ES-I3 (cell line): Measurements from ENCODE around the gene SETSIP.
A peak's percentile ranks its signal among the peaks of the same experiment; 100 is the strongest.
"Not testable (repeated sequence)": the region's sequence is repeated elsewhere in the genome, so short reads cannot be mapped to it uniquely, and the experiment has no call there.

Experiments
- H3K36me3 ChIP-seq: 2 replicates; pipeline ENCODE4 v1.6.1; 2013; ENCODE audit warnings: mild to moderate bottlenecking, low read length, control low read depth, moderate library complexity; ENCODE audit not compliant: insufficient read depth
- H3K4me1 ChIP-seq: 2 replicates; pipeline ENCODE4 v1.6.1; 2013; ENCODE audit warnings: mild to moderate bottlenecking, control low read depth, low read length; ENCODE audit not compliant: insufficient read depth
- H3K9ac ChIP-seq: 2 replicates; pipeline ENCODE4 v1.6.1; 2013; ENCODE audit warnings: low read depth, mild to moderate bottlenecking, low read length, moderate library complexity
- H3K9me3 ChIP-seq: 2 replicates; pipeline ENCODE4 v1.6.1; 2013; ENCODE audit warnings: mild to moderate bottlenecking, low read length, moderate library complexity; ENCODE audit not compliant: control insufficient read depth, insufficient read depth

SETSIP gene

DNA sequence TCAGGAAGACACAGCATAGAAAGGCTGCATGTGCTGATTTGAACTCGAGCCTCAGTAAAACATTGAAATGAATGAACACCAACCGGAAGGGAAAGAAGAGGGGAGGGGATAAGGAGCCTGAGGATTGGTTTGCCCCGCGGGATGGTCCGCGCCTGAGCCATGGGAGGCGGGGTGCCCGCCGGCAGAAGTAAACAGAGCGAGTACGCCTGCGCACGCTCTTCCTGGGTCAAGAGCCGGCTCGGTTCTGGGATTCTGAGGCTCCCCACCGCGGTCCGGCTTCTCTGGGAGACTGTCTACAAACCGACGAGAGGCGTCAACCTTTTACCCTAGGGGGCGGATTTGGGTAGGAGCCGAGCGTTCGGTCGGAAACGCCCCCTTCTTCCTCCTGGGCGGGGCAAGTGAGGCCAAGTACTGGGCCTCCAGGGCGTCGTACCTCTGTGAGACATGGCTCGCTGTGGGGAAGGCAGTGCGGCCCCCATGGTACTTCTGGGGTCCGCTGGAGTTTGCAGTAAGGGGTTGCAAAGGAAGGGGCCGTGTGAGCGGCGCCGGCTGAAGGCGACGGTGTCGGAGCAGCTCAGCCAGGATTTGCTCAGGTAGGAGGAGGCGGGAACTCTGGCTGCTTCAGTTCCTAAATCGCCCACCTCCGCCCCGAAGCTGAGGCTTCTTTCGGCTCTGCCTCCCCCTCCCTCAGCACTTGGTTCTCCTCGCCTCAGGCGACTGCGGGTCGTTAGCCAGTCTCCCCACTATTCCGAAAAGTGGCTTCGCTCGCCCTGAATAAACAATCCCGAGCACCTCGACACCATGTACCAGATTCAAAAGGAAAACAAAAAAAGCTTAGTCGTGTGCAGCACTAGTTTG is 5.1 kb upstream of the SETSIP start, which contains the start of gene BTBD8:
TSS of gene BTBD8 (plus strand) at position 218 of the 858 bp plus-strand sequence. CDS start at position 445, 227 bp downstream.
- H3K9ac ChIP-seq = peak within 1 kb of the TSS; percentile 89
- H3K36me3 ChIP-seq = no peaks in the 10 kb centered on the region
- H3K4me1 ChIP-seq = no peaks in the 10 kb centered on the region
- no peaks in the 10 kb centered on the region for H3K9me3 ChIP-seq

DNA sequence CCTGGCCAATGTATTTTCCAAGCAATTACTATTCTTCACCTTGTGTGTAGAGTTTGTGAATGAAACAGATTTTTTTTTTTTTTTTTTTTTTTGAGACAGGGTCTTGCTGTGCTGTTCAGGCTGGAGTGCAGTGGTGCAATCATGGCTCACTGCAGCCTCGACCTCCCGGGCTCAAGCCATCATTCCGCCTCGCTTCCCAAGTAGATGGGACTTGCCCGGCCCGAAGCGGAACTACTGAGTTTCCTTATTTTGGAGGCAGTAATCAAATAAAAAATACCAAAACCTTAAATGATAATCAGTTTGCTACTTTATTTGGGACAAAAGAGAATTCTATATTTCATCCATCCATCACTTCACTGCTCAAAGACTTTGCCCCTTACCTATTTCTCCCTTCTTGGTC is 4.2 kb upstream of the SETSIP start:
- H3K4me1 ChIP-seq = no peaks in the 10 kb centered on the region
- H3K9me3 ChIP-seq = no peaks in the 10 kb centered on the region
- peak overlapping the region; percentile 89 for H3K9ac ChIP-seq
- no peaks in the 10 kb centered on the region for H3K36me3 ChIP-seq

DNA sequence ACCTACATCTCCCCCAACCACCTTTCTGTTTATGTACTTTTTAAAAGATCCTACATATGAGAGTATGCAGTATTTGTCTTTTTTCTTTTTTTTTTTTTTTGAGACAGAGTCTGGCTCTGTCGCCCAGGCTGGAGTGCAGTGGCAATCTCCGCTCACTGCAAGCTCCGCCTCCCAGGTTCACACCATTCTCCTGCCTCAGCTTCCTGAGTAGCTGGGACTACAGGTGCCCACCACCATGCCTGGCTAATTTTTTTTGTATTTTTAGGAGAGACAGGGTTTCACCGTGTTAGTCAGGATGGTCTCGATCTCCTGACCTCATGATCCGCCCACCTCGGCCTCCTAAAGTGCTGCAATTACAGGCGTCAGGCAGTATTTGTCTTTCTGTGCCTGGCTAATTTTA is 2.9 kb upstream of the SETSIP start:
- not testable (repeated sequence) for H3K4me1 ChIP-seq, H3K9ac ChIP-seq, H3K36me3 ChIP-seq, H3K9me3 ChIP-seq

DNA sequence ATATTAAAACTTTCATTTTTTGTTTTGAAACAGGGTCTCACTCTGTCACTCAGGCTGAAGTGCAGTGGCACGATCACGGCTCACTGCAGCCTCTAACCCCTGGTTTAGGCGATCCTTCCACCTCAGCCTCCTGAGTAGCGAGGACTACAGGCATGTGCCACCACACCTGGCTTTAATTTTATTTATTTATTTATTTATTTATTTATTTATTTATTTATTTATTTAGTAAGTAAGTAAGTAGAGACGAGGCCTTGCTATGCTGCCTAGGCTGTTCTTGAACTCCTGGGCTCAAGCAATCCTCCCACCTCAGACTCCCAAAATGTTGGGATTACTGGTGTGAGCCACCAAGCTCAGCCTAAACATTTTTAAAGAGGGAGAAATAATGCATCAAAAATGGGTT is 1.2 kb upstream of the SETSIP start:
- H3K4me1 ChIP-seq = no peaks in the 10 kb centered on the region
- no peak overlapping the region for H3K9ac ChIP-seq
- H3K36me3 ChIP-seq = no peaks in the 10 kb centered on the region
- no peaks in the 10 kb centered on the region for H3K9me3 ChIP-seq

DNA sequence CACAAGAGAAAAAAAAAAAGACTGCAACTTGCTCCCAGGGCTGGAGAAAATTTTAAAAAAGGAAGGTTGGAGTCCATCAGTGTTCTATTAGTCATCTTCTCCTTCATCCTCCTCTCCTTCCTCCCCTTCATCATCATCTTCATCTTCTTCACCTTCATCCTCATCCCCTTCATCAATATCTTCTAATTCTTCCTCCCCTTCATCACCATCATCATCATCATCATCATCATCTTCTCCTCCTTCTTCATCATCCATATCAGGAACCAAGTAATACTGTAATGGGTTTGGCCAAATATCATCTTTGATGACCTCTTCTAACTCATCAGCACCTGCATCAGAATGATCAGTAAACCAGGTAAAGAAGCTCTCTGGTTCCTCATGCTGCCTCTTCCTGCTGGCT is 765 bp downstream of the SETSIP start:
- H3K9me3 ChIP-seq, H3K4me1 ChIP-seq, H3K9ac ChIP-seq, H3K36me3 ChIP-seq: not testable (repeated sequence)

DNA sequence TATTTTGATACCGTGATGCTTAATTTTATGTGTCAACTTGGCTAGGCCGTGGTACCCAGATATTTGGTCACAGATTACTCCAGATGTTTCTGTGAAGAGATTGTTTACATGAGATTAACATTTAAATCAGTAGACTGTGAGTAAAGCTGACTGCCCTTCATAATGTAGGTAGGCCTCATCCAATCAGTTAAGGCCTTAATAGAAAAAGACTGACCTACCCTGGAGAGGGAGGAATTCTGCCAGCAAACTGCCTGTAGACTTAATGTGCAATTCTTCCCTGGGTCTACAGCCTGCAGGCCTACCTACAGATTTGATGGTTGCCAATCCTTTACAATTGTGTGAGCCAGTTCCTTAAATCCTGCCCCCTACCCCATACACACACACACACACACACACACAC is 4.3 kb downstream of the SETSIP start:
- Histone ChIP-seq H3K4me1 (no peaks in the 10 kb centered on the region), H3K9me3 (no peaks in the 10 kb centered on the region)

DNA sequence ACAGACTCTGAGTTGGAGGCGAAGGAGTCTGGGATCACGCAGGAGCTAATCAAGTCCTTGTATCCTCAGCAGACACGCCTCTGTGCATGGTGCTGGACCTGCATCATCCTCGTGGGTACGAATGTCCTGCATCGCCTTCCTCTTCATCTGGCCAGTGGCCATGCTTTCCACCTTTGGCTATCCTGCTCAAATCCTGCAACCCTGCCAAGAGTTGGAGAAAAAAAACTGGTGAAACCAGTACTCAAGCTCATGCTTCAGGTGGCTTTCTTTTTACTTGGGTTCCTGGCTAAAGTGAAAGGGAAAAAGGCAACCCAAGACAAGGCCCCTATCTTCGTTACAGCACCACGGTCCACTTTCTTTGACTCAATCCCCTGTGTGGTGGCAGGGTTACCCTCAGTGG is 8.9 kb downstream of the SETSIP start:
- H3K9ac ChIP-seq = no peak overlapping the region
- no peaks in the 10 kb centered on the region for H3K36me3 ChIP-seq
- H3K9me3 ChIP-seq = no peaks in the 10 kb centered on the region
- no peaks in the 10 kb centered on the region for H3K4me1 ChIP-seq

More for the DNA sequence above, 4.3 kb downstream of the SETSIP start:
- no peaks in the 10 kb centered on the region for H3K36me3 ChIP-seq
- H3K9ac ChIP-seq = no peak overlapping the region

DNA sequence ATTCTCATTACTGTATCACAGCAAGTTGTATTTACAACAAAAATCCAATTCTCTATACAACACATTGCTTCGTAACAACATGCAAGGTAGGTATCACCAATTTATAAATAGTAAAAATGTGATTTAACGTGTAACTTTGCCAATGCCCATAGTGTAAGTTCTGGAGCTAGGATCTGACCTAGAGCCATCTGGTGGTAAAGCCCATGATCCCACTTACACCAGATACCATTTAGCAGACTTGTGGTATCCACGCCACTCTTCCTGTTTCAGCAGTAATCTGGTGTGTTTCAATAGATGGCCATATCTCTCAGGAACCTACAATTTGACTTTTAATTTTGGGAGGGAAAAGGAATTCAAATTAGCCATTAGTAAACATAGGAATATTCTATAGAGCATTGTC is 10.2 kb downstream of the SETSIP start:
- Histone ChIP-seq H3K36me3 (no peaks in the 10 kb centered on the region), H3K9ac (no peak overlapping the region), H3K9me3 (no peaks in the 10 kb centered on the region), H3K4me1 (no peaks in the 10 kb centered on the region)

DNA sequence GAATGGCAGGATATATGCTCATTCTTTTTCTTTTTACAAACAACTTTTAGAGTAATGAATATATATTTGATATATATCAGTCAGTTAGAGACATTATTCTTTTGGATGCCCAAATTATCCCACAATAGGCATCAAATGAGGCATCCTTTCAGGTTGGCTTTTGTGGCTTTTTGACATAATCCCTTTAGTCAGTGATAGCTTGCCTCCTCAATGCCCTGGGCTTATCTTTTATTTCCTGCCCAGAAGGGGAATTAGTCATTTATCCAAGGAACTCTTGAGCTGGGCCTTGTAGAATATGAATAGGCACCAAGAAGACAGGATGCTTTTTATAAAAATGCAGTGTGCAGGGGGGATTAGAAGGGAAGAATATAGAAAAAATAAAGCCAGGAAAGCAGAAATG is 23.3 kb downstream of the SETSIP start:
- no peaks in the 10 kb centered on the region for H3K4me1 ChIP-seq
- no peaks in the 10 kb centered on the region for H3K36me3 ChIP-seq
- H3K9ac ChIP-seq = no peak overlapping the region
- no peaks in the 10 kb centered on the region for H3K9me3 ChIP-seq

DNA sequence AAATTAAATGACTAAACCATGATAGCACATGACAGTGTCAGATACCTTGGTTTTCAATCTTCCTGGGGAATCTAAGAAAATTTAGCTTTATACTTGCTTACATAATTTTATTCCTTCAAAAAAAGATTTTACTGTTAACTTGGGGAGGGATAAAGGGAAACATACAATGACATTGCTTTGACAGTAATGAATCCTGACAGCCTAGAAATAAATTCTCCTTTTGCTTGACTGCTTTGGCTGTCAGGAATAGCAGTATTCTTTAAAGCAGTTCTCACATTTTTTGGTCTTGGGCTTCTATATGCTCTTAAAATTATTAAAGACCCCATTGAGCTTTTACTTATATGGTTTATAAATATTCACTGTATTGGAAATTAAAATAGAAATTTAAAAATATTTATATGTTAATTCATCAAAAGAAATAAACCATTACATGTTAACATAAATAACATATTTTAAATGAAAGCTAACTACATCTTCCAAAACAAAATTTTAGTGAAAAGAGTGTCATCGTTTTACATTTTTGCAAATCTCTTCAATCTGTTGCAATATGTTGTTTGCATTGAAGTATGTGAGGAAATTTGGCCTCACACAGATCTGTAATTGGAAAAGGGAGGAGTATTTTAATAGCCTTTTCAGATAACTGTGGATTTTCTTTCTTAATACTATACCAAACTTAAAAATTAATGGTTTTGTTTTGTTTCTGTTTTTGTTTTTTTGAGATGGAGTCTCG is 29.3 kb downstream of the SETSIP start:
- Histone ChIP-seq H3K9ac (no peak overlapping the region), H3K36me3 (no peaks in the 10 kb centered on the region), H3K9me3 (no peaks in the 10 kb centered on the region), H3K4me1 (no peaks in the 10 kb centered on the region)

DNA sequence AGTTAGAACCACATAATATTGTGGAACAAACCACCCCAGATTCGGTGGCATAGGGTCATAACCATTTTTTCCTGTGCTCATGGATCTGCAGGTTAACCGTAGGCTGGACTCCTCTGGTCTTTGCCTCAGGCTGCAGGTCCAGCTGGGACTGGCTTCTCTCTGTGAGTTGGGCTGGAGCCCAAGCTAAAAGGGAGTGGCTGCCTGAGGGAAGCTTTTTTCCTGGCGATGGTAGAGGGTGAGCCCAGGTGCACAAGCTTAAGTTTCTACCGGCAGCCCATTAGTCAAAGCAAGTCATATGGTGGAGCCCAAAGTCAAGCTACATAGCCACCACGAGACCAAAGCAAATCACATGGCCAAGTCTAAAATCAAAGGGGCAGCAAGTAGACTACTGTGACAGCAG is 31.6 kb downstream of the SETSIP start:
- Histone ChIP-seq H3K9me3 (no peaks in the 10 kb centered on the region), H3K36me3 (no peaks in the 10 kb centered on the region)

DNA sequence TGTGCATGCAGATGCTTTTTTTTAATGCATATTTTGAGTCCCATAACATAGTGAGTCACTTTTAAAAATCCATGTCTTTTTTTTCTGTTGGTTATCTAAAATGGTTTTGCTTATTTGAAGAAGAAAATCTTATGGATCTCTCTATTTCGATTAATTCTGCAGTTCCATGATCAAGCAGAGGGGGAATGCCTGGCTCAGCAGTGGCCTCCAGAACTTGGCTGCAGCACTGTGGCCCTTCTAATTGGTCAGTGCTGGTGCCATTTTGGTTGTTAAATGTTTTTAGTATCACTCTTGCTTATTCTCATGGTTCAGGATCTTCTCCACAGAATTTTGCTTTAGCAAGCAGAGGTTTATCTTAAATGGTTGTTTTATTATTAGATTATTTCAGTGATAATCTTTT is 34.2 kb downstream of the SETSIP start:
- Histone ChIP-seq H3K36me3 (no peaks in the 10 kb centered on the region), H3K9me3 (no peaks in the 10 kb centered on the region)

More for the DNA sequence above, 31.6 kb downstream of the SETSIP start:
- Histone ChIP-seq H3K9ac (no peak overlapping the region), H3K4me1 (no peaks in the 10 kb centered on the region)

DNA sequence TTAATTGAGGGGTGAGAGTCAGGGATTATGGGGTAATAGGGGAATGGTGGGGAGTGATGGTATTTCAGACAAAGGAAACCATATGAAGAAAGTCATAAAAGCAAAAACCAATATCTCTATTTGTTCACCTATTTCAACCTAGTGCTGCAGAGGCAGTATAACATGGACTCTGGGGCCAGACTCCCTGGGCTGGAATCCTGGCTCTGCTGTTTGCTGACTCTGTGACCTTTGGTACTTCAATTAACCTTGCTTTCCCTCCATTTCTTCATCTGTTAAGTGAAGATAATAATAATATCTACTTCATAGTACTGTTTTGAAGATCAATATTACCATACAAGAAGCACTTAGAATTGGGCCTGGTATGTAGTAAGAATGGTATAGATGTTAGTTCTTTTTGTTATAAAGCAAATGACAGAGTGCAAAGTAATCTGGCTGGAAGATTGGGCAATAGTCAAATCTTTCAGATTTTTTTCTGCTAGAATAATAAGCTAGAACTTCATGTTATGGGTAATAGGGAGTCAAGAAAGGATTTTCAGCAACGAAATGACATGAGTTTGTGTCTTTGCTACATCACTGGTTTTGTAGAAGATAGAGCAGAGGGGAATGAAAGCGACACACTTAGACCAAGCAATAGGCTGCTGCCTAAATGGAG is 36.4 kb downstream of the SETSIP start:
- Histone ChIP-seq H3K9ac (no peak overlapping the region), H3K36me3 (no peaks in the 10 kb centered on the region), H3K4me1 (peaks cover 8% of the 10 kb centered on the region), H3K9me3 (no peaks in the 10 kb centered on the region)

More for the DNA sequence above, 34.2 kb downstream of the SETSIP start:
- no peak overlapping the region for H3K9ac ChIP-seq
- peaks cover 8% of the 10 kb centered on the region for H3K4me1 ChIP-seq

DNA sequence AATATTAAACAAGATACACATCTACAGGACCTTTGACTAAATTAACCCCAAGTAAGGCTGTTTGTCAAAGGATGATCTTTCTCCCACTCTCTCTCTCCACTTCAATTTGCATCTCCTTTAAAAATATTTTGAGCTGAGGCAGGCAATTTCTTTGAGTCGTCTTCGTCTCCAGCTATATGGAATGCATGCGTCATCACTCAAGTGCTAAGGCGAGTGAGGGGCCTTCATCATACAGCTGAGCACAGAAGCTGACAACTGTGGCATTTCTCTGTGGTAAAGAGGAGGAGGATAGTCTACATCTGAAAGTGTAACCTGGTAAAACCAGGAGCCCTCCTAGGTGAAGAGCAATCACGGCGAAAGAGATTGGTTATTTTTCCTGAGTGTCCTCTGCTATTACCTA is 37.8 kb downstream of the SETSIP start:
- Histone ChIP-seq H3K9me3 (no peaks in the 10 kb centered on the region), H3K4me1 (peaks cover 8% of the 10 kb centered on the region), H3K36me3 (no peaks in the 10 kb centered on the region), H3K9ac (no peak overlapping the region)
